ENCODE results near the gene AP2A2. TPM values are rescaled to one million over a fixed set of nuclear protein-coding genes. Genes with fewer than 3 reads are reported as not detected.

Gene AP2A2
- total RNA-seq, 1 experiment from 2014 or later, result 55.5 TPM

GRCh38 chr11:889687-890475, 35.8 kb upstream of the AP2A2 start (continued):
- TF ChIP-seq REST (IDR thresholded peaks at IDR 0.05; ENCODE audit: low read depth) (no peak), TCF7L2 (IDR thresholded peaks at IDR 0.05; ENCODE audit: borderline replicate concordance, extremely low read depth, insufficient read depth, insufficient read length) (no peak), MAX (IDR thresholded peaks at IDR 0.05) (no peak), JUND (IDR thresholded peaks at IDR 0.05) (no peak), CEBPB (IDR thresholded peaks at IDR 0.05; ENCODE audit: low read depth) (no peak), EGR1 (IDR thresholded peaks at IDR 0.05; ENCODE audit: low read depth) (no peak), CBX3 (IDR thresholded peaks at IDR 0.05; ENCODE audit: low read depth) (no peak), ZNF274 (IDR thresholded peaks at IDR 0.05; ENCODE audit: low read depth, low read length) (no peak)

- H3K9ac ChIP-seq (ENCODE audit: low read length), result no peak overlapping the region
- BruUV-seq (replicated peaks), result no TSS peak
- DNase-seq (ENCODE audit: low read depth, low spot score) (no peak), ATAC-seq (no peak)
- no peaks in the 10 kb centered on the region for H3K9me3 ChIP-seq (ENCODE audit: control insufficient read depth in 1 of 2, insufficient read depth in 1 of 2, low read depth in 1 of 2, low read length in 2 of 2)
- H2AFZ ChIP-seq (ENCODE audit: low read depth, low read length, poor library complexity, severe bottlenecking), result no peak overlapping the region
- RAD21 ChIA-PET (ENCODE audit: low non-redundant PET in 1 of 2, low total read pairs in 2 of 2, uncharacterized antibody in 2 of 2, unreplicated experiment in 2 of 2), result no interaction called here
- H4K20me1 ChIP-seq (ENCODE audit: insufficient read depth), result no peaks in the 10 kb centered on the region
- intact Hi-C loops (cut with micrococcal nuclease), result no loop called here
- H3K9me2 ChIP-seq (ENCODE audit: insufficient read depth), result no peaks in the 10 kb centered on the region
- no peak for TF ChIP-seq ATF3 (IDR thresholded peaks at IDR 0.05)
- TF ChIP-seq REST (IDR thresholded peaks at IDR 0.05; ENCODE audit: low read depth), result no peak
- no peak for TF ChIP-seq SRF (IDR thresholded peaks at IDR 0.05; ENCODE audit: low read depth)
- TF ChIP-seq EGR1 (IDR thresholded peaks at IDR 0.05; ENCODE audit: low read depth), result no peak
- TF ChIP-seq ZBTB33 (IDR thresholded peaks at IDR 0.05; ENCODE audit: extremely low read depth, insufficient replicate concordance, low read length), result no peak
- CTCF ChIA-PET, result no interaction called here
- no peak overlapping the region for H3K27ac ChIP-seq (ENCODE audit: low read depth, low read length)
- H3K4me3 ChIP-seq (replicated peaks in 1 of 2; ENCODE audit: low read depth in 1 of 2, low read length in 2 of 2), result no peak overlapping the region
- peaks cover 5 to 7% of the 10 kb centered on the region in 2 experiments; a peak in 3 of 4 replicates for H3K4me1 ChIP-seq (ENCODE audit: control insufficient read depth in 1 of 2, insufficient read depth in 2 of 2, low read length in 2 of 2)
- no peaks in the 10 kb centered on the region for H3K79me2 ChIP-seq (ENCODE audit: insufficient read depth, low read length)
- POLR2A ChIA-PET, result no interaction called here
- no peaks in the 10 kb centered on the region; a peak in 2 of 4 replicates for H3K36me3 ChIP-seq (ENCODE audit: control insufficient read depth in 1 of 2, insufficient read depth in 2 of 2, low read length in 2 of 2)
- H3K4me2 ChIP-seq (ENCODE audit: low read length), result no peak overlapping the region
- no peaks in the 10 kb centered on the region for H3K27me3 ChIP-seq (ENCODE audit: insufficient read depth, low read length)
These were observed 34.7 kb upstream of the AP2A2 start for GRCh38 chr11:890794-891540.
